K562 (cell line): ENCODE data around the gene LYPD3. TPM values are rescaled to one million over a fixed set of nuclear protein-coding genes. Genes with fewer than 3 reads are reported as not detected.

Source experiments
- CC2D1A ChIP-seq: fragments of 450-650 bp; IDR thresholded peaks from 2 replicates; pipeline ENCODE4 v1.6.1; 2017; ENCODE audit warnings: mild to moderate bottlenecking
- CCAR2 ChIP-seq: fragments of 200-400 bp; formaldehyde crosslinking; IDR thresholded peaks from 2 replicates; pipeline ENCODE4 v1.6.1; 2017; ENCODE audit warnings: mild to moderate bottlenecking, low read depth, low read length
- CHCHD3 ChIP-seq: fragments of 250-450 bp; sonication (Bioruptor Pico); IDR thresholded peaks from 2 replicates; pipeline ENCODE4 v2.1.2; 2022; ENCODE audit warnings: mild to moderate bottlenecking
- CHD4 ChIP-seq: fragments of 200-600 bp; sonication (generic); IDR thresholded peaks from 3 replicates; pipeline ENCODE4 v1.6.1; 2012; ENCODE audit warnings: low read depth, mild to moderate bottlenecking, mixed read lengths, low read length, inconsistent platforms; ENCODE audit not compliant: insufficient read depth, insufficient replicate concordance, poor library complexity, severe bottlenecking
- ELF2 ChIP-seq: fragments of 250-450 bp; sonication (Bioruptor Pico); IDR thresholded peaks from 2 replicates; pipeline ENCODE4 v1.5.0; 2021; ENCODE audit warnings: mild to moderate bottlenecking
- GTF2A2 ChIP-seq: IDR thresholded peaks from 2 replicates; pipeline ENCODE4 v1.6.1; 2016; ENCODE audit warnings: mild to moderate bottlenecking, missing genetic modification characterization, missing compliant biosample characterization
- GTF2F1 ChIP-seq: IDR thresholded peaks from 2 replicates; pipeline ENCODE4 v1.6.1; 2011; ENCODE audit warnings: low read depth, low read length, improper control_type of control experiment
- ILF3 ChIP-seq: fragments of 450-650 bp; IDR thresholded peaks from 2 replicates; pipeline ENCODE4 v1.6.1; 2018; ENCODE audit warnings: antibody characterized with exemption, mild to moderate bottlenecking, moderate library complexity, borderline replicate concordance
- MAZ ChIP-seq, 2 experiments: fragments of 450-650 bp in 1 of 2; sonication (generic) in 1 of 2; formaldehyde crosslinking; IDR thresholded peaks in 1 of 2; conservative IDR thresholded peaks in 1 of 2; 2 replicates each; pipeline versions ENCODE4 v1.4.0 to v1.5.0; 2020; ENCODE audit warnings: mild to moderate bottlenecking in 1 of 2, missing genetic modification reagents in 1 of 2
- MYC ChIP-seq, 2 experiments: fragments of 250-450 bp in 1 of 2; sonication (Bioruptor Pico) in 1 of 2; IDR thresholded peaks; 2 replicates each; pipeline versions ENCODE4 v1.5.1 to v1.6.1; 2012 to 2021; ENCODE audit warnings: low read depth in 2 of 2, borderline replicate concordance in 1 of 2, improper control_type of control experiment in 1 of 2, low read length in 1 of 2, mild to moderate bottlenecking in 1 of 2, moderate library complexity in 1 of 2
- NFE2 ChIP-seq: IDR thresholded peaks from 2 replicates; pipeline ENCODE4 v1.6.1; 2014; ENCODE audit warnings: antibody characterized with exemption, low read depth
- OTX1 ChIP-seq: fragments of 450-650 bp; formaldehyde crosslinking; IDR thresholded peaks from 2 replicates; pipeline ENCODE4 v1.4.0; 2022; ENCODE audit warnings: mild to moderate bottlenecking
- RBM15 ChIP-seq: fragments of 200-400 bp; formaldehyde crosslinking; IDR thresholded peaks from 2 replicates; pipeline ENCODE4 v1.6.1; 2018; ENCODE audit warnings: mild to moderate bottlenecking, low read length, moderate library complexity; ENCODE audit not compliant: insufficient read depth
- RCOR1 ChIP-seq, 2 experiments: IDR thresholded peaks; 2 replicates each; pipeline ENCODE4 v1.6.1; 2012; ENCODE audit warnings: low read depth in 2 of 2, low read length in 2 of 2, borderline replicate concordance in 1 of 2, improper control_type of control experiment in 1 of 2
- YBX1 ChIP-seq: fragments of 450-650 bp; IDR thresholded peaks from 2 replicates; pipeline ENCODE4 v1.7.1; 2016; ENCODE audit warnings: mild to moderate bottlenecking
- YY1 ChIP-seq, 3 experiments: IDR thresholded peaks; 2 replicates each; pipeline ENCODE4 v1.6.1; 2011; ENCODE audit warnings: low read length in 2 of 3, mild to moderate bottlenecking in 2 of 3, moderate library complexity in 2 of 3, borderline replicate concordance in 1 of 3, control low read depth in 1 of 3, low read depth in 1 of 3; ENCODE audit not compliant: insufficient read depth in 3 of 3, insufficient replicate concordance in 2 of 3, control insufficient read depth in 1 of 3, insufficient read length in 1 of 3; ENCODE audit errors: extremely low read depth in 1 of 3
- ZFP30 ChIP-seq: fragments of 250-450 bp; sonication (Bioruptor Pico); IDR thresholded peaks from 2 replicates; pipeline ENCODE4 v1.8.0; 2022; ENCODE audit warnings: moderate library complexity, mild to moderate bottlenecking, inconsistent platforms, borderline replicate concordance
- ZNF174 ChIP-seq: fragments of 250-450 bp; sonication (Bioruptor Pico); IDR thresholded peaks from 2 replicates; pipeline ENCODE4 v1.4.0; 2020; ENCODE audit warnings: mild to moderate bottlenecking
- ZNF316 ChIP-seq: fragments of 450-650 bp; IDR thresholded peaks from 2 replicates; pipeline ENCODE4 v1.6.1; 2016
- ZNF644 ChIP-seq: fragments of 200-800 bp; sonication (Bioruptor generic); IDR thresholded peaks from 2 replicates; pipeline ENCODE4 v1.6.1; 2016; ENCODE audit warnings: low read depth, missing genetic modification characterization, missing compliant biosample characterization
- ZNF830 ChIP-seq: fragments of 250-450 bp; sonication (Bioruptor Pico); IDR thresholded peaks from 2 replicates; pipeline ENCODE4 v1.5.0; 2021; ENCODE audit warnings: mild to moderate bottlenecking
- polyA plus RNA-seq, 8 experiments: library from polyadenylated mRNA; depleted of rRNA in 4 of 8; stranded (reverse) in 5 of 8; unstranded in 3 of 8; fragments of >200 nt; fragmentation: Nextera tagmentation in 2 of 8; fragmentation: Illumina TruSeq in 1 of 8; extraction: Ambion mirVana in 2 of 8; extraction: Trizol in 1 of 8; gene quantifications; 2 replicates each; pipeline versions ENCODE4 v1.2.1 to v1.2.3, GENCODE V29; 2011 to 2014; ENCODE audit warnings: inconsistent platforms in 1 of 8, missing spikeins in 1 of 8
- total RNA-seq, 7 experiments: library from RNA; depleted of rRNA in 6 of 7; stranded (reverse); fragments of >200 nt in 6 of 7; fragmentation: Illumina TruSeq in 2 of 7; extraction: Trizol in 2 of 7; gene quantifications; 2 replicates each; pipeline versions ENCODE4 v1.2.1 to v1.2.3, GENCODE V29; 2011 to 2021; ENCODE audit warnings: low replicate concordance in 1 of 7
- TF ChIP-seq, protein P1 (sequence below), 2 experiments: fragments of 250-450 bp in 1 of 2; fragments of 450-650 bp in 1 of 2; sonication (Bioruptor Pico) in 1 of 2; IDR thresholded peaks; 2 replicates each; pipeline versions ENCODE4 v1.6.1 to v1.8.0; 2016 to 2021; ENCODE audit warnings: mild to moderate bottlenecking in 2 of 2, moderate library complexity in 2 of 2, missing compliant biosample characterization in 1 of 2, missing genetic modification characterization in 1 of 2
- TF ChIP-seq, protein P2 (sequence below): sonication (generic); formaldehyde crosslinking; IDR thresholded peaks from 2 replicates; pipeline ENCODE4 v1.8.1; 2023; ENCODE audit warnings: mild to moderate bottlenecking, missing genetic modification reagents, moderate library complexity
- TF ChIP-seq, protein P3 (sequence below): sonication (generic); formaldehyde crosslinking; IDR thresholded peaks from 2 replicates; pipeline ENCODE4 v1.8.0; 2022; ENCODE audit warnings: mild to moderate bottlenecking, missing genetic modification reagents
- TF ChIP-seq, protein P4 (sequence below): sonication (generic); formaldehyde crosslinking; IDR thresholded peaks from 2 replicates; pipeline ENCODE4 v1.8.0; 2022; ENCODE audit warnings: mild to moderate bottlenecking, missing genetic modification reagents

Gene LYPD3
- total and polyA plus RNA-seq, 9 of the 15 experiments (the other 6 are each of a cell fraction or from before 2014, with no cell fraction given): 0.04 to 0.33 (median 0.20) TPM; not detected in 1

DNA sequence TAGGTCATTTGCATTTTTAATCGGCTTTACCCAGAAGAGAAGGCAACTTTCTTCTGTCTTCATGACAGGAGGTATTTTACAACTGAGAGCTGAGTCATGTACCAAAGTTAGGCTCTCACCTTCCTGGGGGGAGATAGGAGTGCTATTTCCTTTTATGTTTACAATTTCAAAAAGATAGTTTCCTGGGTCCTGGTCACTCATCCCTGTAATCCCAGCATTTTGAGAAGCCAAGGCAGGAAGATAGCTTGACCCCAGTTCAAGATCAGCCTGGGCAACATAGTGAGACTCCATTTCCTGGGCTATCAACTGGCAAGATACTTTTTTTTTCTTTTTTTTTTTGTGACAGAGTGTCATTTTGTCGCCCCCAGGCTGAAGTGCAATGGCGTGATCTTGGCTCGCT is 7.6 kb downstream of the LYPD3 start (continued):
- TF ChIP-seq, protein P1, sequence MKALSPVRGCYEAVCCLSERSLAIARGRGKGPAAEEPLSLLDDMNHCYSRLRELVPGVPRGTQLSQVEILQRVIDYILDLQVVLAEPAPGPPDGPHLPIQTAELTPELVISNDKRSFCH (CRISPR knock-in tag; IDR thresholded peaks at IDR 0.05): no peak
- TF ChIP-seq, protein P1 (tag; IDR thresholded peaks at IDR 0.05): no peak
- TF ChIP-seq CCAR2: no peak
- TF ChIP-seq NFE2: peak; percentile 78
- TF ChIP-seq YBX1: no peak
- TF ChIP-seq, protein P2, sequence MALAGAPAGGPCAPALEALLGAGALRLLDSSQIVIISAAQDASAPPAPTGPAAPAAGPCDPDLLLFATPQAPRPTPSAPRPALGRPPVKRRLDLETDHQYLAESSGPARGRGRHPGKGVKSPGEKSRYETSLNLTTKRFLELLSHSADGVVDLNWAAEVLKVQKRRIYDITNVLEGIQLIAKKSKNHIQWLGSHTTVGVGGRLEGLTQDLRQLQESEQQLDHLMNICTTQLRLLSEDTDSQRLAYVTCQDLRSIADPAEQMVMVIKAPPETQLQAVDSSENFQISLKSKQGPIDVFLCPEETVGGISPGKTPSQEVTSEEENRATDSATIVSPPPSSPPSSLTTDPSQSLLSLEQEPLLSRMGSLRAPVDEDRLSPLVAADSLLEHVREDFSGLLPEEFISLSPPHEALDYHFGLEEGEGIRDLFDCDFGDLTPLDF (CRISPR knock-in tag): no peak
- TF ChIP-seq, protein P3, sequence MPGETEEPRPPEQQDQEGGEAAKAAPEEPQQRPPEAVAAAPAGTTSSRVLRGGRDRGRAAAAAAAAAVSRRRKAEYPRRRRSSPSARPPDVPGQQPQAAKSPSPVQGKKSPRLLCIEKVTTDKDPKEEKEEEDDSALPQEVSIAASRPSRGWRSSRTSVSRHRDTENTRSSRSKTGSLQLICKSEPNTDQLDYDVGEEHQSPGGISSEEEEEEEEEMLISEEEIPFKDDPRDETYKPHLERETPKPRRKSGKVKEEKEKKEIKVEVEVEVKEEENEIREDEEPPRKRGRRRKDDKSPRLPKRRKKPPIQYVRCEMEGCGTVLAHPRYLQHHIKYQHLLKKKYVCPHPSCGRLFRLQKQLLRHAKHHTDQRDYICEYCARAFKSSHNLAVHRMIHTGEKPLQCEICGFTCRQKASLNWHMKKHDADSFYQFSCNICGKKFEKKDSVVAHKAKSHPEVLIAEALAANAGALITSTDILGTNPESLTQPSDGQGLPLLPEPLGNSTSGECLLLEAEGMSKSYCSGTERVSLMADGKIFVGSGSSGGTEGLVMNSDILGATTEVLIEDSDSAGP (CRISPR knock-in tag): no peak
- TF ChIP-seq, protein P4, sequence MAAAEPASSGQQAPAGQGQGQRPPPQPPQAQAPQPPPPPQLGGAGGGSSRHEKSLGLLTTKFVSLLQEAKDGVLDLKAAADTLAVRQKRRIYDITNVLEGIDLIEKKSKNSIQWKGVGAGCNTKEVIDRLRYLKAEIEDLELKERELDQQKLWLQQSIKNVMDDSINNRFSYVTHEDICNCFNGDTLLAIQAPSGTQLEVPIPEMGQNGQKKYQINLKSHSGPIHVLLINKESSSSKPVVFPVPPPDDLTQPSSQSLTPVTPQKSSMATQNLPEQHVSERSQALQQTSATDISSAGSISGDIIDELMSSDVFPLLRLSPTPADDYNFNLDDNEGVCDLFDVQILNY (CRISPR knock-in tag): no peak
- TF ChIP-seq YY1 (IDR thresholded peaks at IDR 0.05; ENCODE audit: borderline replicate concordance in 1 of 3, control insufficient read depth in 1 of 3, extremely low read depth in 1 of 3, insufficient read depth in 3 of 3, insufficient read length in 1 of 3, insufficient replicate concordance in 2 of 3, low read depth in 1 of 3, low read length in 2 of 3): no peak
- TF ChIP-seq ZNF316: peak; percentile 68
- TF ChIP-seq OTX1 (CRISPR knock-in tag): no peak
- TF ChIP-seq ZNF830 (CRISPR knock-in tag): no peak
- no peak for TF ChIP-seq MYC (IDR thresholded peaks at IDR 0.05; ENCODE audit: low read depth, low read length)
- TF ChIP-seq MYC (CRISPR knock-in tag; IDR thresholded peaks at IDR 0.05; ENCODE audit: borderline replicate concordance, low read depth): no peak
- TF ChIP-seq RBM15: no peak
- no peak for TF ChIP-seq GTF2F1
- no peak for TF ChIP-seq ELF2 (CRISPR knock-in tag)
- 0 out of 2 replicates have a peak, but pooled peaks have one; percentile 18 for TF ChIP-seq CC2D1A
- no peak for TF ChIP-seq RCOR1 (IDR thresholded peaks at IDR 0.05; ENCODE audit: borderline replicate concordance in 1 of 2, low read depth in 2 of 2, low read length in 2 of 2)
- no peak for TF ChIP-seq ILF3
- no peak for TF ChIP-seq GTF2A2
- no peak for TF ChIP-seq ZFP30 (CRISPR knock-in tag)
- no peak for TF ChIP-seq CHD4
- no peak for TF ChIP-seq CHCHD3 (CRISPR knock-in tag)
- no peak for TF ChIP-seq ZNF644
- TF ChIP-seq ZNF174 (CRISPR knock-in tag): no peak
- no peak for TF ChIP-seq MAZ (CRISPR knock-in tag; conservative IDR thresholded peaks at IDR 0.05 in 1 of 2, IDR thresholded peaks at IDR 0.05 in 1 of 2)
